GM21723 (cell line): ENCODE results near the gene COL15A1.

Source experiments
- ATAC-seq: cut with Tn5 transposase; IDR thresholded peaks from one replicate; pipeline ENCODE4 v1.9.1; 2021; ENCODE audit warnings: mild to moderate bottlenecking, moderate library complexity; ENCODE audit not compliant: unreplicated experiment

COL15A1 gene

DNA sequence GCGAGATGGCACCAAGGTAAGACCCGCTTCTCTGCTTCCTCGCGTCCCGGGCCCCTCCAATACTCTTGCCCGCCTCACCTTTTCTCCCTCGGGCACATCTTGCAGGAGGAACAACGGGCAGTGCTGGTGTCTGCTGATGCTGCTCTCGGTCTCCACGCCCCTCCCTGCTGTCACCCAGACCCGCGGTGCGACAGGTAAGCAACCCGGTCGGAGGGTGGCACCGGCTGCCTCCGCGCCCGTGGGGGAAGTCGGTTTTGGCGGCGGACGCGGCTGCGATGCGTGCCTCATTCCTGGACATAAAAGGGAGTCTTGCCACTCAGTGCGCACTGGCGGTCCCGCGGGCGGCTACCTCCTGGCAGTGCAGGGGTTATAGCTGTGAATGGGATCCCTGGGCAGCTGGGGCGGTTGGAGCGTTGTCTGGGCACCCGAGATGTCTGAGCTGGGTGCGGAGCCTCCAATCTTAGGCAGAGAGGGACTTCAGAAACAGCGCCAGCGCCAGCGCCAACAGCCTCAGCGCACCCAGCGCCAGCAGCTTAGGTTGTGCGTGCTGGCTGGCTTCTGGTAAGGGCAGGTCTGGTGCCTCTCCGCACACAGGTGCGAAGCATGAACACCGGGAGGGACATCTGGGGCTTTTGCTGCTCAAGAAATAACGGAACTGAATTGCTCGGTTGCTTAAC is 488 bp downstream of the COL15A1 start:
- ATAC-seq: no peak

DNA sequence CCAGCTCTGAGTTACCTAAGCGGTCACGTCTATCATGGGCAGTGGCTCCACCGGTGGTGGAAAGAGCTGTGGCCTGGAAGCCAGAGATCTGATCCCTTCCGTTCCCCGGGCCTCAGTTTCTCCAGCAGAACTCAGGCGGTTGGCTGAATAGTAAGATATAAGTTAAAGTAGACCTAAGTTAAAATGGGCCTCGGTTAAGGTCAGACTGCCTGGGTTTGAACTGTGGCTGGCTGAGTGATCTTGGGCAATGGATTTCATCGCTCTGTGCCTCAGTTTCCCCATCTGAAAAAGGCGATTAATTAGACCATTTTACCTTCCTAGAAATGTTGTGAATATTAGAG is 997 bp downstream of the COL15A1 start:
- ATAC-seq: no peak

DNA sequence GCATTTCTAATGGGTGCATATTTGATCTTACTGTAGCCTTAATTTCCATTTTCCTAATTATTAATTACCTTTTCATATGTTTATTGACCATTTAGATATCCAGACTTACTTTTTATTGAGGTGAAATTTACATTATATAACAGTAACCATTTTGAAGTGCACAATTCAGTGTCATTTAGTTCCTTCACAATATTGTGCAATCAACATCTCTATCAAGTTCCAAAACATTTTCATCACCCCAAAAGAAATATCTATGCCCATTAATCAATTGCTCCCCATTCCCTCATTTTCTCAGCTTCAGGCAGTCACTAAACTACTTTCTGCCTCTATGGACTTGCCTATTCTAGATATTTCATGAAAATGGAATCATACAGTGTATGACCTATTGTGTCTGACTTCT is 5.9 kb downstream of the COL15A1 start:
- ATAC-seq: no peak

DNA sequence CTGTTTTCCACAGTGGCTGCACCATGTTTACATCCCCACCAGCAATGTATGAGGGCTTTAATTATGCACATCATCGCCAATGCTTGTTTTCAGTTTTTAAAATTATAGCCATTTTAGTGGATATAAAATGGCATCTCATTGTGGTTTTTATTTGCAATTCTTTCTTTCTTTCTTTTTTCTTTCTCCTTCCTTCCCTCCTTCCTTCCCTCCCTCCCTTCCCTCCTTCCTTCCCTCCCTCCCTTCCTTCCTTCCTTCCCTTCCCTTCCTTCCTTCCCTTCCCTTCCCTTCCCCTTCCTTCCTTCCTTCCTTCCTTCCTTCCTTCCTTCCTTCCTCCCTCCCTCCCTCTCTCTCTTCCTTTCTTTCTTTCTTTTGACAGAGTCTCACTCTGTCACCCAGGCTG is 6.6 kb downstream of the COL15A1 start:
- ATAC-seq: no peak

DNA sequence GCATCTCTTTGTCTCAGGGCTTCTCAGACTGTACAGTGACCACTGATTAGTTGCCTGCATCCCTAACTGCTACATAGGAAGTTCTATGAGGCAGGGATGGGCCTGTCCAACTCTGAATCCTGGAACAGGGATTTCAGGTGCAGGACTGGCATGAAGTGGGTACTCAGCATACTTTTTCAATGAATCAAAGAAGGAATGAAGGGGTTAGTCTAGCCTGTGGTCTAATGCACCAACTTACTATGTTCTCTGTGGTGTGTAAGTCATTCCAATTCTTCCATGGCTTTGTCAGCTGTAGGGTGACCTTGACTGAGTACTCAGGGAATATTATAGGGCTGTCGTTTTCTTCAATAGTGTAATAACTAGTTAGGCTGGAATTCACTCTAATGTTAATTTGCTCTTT is 8.3 kb downstream of the COL15A1 start:
- no peak for ATAC-seq

DNA sequence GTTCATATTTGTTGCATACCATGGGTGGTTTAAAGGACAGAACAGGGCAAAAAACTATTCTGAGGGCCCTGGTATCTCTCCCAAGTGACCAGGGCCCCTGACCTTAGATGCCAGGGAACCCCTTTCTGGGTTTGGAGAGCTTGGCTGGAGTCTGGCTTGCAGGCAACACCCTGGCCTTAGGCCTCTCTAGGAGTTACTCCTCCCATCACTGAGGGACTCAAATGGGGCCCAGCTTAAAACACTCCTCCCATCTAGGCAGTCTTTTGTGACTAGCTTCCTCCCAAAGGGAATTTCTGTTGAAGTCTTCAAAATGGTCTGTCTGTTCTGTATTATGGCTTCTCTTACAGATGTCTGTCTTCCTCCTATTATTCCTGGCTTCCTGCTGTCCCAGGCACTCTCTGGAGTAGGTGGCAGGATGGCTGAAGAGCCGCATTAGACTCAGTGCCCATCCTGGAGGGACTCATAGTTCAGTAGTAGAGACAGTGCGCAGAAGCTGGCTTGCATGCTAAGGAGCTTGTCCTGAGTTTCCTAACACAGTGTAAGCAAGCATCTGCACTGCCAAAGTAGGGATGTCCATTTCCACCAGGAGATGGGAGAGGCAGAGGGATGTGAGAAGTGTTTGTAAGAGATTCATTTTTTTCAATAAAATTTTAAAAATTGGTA is 10.0 kb downstream of the COL15A1 start:
- ATAC-seq: no peak

DNA sequence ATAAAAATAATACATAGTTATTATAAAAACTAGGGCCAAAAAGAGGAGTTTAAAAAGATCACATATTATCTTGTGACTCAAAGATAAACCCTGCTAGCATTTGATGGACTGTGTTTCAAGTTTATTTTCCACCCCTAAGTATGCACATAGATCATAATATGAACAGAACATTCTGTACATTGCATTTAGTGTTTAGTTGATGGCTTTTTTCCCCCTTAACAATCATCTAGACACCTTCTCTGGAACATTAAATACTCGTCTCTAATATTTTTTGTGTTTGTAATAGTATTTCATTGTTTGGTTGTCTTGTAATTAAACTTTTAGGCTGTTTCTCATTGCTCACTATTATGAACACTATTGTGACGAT is 10.5 kb downstream of the COL15A1 start:
- no peak for ATAC-seq

DNA sequence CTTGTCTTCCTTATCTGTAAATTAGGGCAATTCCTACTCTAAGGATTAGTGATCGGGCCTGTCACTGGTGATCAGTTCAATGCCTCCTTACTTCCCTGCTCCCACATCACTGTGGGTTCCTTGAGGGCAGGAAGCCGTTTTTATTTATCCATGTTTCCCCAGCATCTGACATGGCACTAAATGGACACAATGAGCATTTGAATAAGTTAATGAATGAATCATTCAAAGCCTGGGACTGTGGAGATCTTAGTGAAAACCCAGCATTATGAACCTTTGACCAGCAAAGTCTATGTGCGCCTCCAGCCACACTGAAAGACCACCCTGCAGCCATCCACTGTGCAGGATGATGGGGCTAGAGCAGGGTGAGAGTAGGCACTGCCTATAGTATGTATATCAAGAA is 11.6 kb downstream of the COL15A1 start:
- ATAC-seq: no peak

DNA sequence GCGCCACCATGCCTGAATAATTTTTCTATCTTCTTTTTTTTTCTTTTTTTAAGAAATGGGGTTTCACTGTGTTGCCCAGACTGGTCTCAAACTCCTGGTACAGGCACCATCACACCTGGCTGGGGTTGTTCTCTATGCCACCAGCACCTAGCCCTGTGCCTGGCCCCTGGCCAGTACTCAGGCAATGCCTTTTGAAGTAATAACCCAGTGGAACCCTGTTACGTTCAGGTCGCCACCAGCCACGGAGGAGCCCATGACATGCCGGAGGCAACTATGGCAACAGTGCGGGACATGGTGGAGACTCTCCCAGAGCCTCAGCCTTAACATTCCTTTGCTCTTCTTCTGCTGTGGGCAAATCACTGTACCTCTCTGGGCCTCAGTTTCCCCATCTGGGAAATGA is 14.1 kb downstream of the COL15A1 start:
- no peak for ATAC-seq

DNA sequence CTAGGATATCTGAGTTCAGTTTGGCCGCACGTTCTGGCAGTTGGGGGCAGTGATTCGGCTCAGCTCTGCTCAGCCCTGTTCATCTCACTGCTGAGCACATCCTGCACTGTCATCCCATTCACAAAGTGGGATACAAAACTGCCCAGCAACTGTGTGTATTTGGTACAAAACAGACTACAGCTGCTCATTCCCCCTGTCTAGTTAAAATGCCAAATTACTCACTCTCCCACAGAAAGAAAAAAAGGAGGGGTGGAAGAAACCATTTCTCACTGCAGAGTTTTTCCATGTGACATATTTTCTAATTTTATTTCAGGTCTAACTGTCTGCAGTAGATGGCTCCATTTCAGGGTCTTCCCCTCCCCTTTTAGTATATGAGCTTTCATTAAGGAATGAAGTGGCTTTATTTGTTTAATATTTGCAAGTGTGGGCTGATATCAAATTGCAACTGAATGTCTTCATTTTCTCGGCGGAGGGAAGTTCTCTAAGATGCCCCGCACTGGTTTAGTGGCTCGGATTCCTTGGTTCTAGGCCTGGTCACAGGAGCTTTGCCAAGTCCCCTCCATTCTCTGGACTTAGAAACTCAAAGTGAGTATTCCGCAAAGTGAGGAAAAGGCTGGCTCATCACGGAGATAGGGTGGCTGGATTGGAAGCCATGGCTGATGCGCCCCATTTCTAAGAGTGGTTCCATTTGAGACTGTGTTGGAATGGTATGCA is 14.7 kb downstream of the COL15A1 start:
- no peak for ATAC-seq

DNA sequence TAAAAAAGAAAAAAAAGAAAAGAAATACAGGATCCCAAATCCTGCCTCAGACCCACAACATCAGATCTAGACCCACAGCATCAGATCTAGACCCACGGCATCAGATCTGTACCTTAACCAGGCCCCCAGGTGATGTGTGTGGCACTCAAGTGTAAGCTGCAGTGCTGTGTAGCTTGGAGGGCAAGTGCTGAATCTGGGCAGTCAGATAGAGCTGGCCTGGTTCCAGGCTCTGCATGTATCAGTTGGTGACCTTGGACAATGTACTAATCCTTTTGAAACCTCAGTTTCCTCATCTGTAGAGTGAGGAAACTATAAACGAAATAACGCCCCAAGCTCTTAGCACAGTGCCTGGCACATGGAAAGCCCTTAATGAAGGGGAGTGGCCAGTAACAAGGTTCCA is 16.7 kb downstream of the COL15A1 start:
- no peak for ATAC-seq

DNA sequence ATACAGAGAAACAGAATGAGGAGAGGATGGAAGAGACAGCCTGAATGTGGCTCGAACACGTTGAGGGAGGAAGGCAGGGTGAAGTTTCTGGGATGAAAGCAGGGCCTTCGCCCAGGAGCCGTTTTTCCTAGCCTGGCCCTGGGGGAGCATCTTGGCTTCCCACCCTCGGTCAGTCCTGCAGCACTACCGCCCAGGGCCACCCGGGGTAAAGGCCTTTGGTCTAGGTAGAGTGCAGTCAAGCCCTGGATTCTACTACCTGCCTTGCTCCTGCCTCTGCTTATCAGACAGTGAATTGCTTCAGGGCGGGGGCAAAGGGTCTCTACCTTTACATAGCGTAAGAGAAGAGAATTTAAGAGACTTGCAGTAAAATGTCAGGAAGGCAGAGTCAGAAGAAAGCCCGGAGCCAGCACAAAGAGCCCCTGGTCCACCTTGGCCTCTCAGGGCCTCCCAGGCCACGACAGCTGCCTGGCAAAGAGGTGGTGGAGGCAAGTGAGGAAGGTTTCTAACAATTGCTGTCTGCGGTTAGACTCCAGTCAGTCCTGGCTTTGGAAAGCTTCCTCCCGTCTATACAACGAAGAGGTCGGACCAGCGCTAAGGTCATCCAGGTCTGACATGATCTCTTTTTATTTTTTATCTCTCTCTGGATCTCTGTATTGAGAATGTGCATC is 17.9 kb downstream of the COL15A1 start:
- no peak for ATAC-seq

DNA sequence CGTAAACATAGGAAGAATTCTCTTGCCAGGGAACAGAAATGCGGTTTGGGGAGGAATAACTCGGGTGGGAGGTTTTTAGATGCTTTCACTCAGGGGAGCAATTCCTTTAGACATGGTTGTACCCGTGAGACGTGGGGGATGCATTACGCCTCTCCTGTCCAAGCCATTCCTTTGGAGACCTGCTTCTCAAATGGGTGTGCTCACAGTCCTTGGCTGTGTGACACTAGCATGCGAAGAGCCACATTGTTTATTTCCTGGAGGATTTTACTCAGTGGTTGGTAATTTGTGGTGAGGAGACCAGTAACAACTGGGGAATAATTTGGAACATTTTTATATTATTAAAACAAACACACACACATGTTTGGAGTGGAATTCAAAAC is 18.5 kb downstream of the COL15A1 start:
- no peak for ATAC-seq

DNA sequence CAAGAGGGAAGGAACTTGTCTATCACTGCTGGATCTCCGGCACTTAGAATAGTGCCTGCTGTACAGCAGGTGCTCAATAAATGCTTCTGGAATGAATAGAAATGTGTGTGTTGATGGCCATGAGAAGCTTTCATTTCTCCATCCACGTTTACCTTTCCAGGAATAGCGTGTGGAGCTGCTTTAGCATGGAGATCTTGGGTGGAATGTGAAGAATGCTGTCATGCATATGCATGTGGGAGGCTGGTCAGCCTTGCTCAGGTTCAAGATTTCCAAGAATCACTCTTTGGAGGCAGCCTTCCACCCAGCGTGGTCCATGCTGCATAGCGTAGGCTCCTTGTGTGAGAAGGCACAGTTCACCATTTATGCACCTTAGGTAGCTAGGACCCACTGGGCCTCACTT is 19.2 kb downstream of the COL15A1 start:
- ATAC-seq: no peak

DNA sequence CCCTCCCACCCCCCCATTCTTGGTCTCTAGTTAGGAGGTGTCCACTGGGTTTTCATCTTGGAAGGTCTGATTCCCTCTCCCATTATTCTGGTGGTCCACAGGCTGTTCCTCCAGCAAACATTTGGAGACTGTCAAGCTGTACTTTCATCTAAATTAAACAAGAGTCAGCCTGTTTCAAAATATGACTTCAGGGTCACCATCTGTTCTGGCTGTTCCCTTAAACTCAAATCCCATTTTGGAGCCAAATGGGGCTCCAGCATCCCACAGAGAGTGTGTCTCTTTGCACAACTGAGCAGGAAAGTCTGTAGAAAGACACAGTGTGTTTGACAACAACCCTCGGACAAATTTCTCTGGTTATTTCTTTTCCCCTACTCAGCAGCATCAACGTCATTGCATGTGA is 20.5 kb downstream of the COL15A1 start:
- ATAC-seq: no peak

DNA sequence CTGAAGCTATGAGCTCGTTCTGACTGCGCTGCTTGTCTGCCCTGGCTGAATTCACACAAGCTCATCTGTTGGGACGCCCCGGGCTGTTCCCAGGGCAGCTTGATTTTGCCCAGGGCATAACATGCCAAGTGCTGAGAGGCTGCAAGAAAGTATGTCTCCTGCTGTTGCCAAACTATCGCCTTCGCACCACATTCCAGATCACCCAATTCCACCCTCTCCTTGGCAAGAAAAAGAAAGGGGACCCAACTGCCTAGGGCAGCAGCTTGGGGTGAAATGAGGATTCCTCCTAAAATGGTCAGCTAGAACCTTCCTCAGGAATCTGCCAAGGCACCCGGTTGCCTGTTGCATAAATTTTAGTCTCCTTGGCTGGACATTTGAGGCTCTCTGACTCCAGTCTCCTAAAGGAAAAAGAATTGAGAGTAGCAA is 21.2 kb downstream of the COL15A1 start:
- no peak for ATAC-seq

DNA sequence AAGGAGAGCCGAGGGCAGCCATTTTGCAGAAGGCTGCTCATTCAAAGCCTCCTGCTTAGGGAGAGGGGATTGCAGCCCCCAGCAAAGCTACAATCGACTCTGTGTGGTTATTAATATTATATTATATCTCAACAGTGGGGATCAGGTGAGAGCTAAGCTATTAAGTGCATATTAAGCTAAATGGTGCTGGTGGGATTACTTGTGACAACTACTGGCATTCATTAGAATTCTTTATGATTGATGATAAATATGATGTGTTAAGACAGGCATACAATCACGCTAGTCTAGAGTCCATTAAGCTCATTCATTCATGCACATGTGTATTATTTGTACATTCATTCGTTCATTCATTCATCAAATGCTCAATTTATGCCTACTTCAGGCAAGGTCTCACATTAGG is 23.0 kb downstream of the COL15A1 start:
- ATAC-seq: no peak

DNA sequence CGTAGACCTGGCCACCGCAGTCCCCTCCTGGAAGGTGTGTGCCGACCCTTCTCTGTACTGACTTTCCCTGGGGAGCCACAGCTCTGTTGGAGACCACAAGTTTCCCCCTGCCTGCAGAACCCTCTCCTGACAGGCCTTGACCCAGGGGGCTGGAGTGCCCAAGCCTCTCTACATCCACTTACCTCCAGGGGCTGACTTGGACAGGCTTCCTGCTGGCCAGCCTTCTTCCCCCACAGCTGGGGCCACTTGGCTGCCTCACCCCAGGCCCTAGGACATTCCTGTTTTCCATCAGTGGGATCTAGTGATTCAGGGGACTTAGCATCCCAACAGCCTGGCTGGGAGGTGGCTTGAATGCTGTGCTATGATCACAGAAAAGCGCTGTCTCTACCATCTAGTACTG is 23.6 kb downstream of the COL15A1 start:
- ATAC-seq: no peak

DNA sequence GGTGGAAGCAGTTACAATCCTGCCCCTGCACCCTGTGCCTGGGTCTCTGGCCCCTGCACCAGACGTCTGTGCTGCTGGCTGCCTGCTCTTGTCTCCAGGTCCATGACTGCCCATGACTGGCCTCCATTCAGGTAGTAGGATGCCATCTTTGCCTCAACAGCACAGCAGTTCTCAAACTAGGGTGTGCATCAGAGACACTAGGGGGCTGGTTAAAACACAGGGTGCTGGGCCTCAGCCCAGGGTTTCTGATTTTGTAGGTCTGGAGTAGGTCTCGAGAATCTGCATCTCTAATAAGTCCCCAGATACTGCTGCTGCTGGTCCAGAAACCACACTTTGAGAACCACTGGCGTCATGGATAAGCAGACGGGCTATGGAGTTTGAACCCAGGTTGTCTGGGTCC is 24.0 kb downstream of the COL15A1 start:
- ATAC-seq: no peak

DNA sequence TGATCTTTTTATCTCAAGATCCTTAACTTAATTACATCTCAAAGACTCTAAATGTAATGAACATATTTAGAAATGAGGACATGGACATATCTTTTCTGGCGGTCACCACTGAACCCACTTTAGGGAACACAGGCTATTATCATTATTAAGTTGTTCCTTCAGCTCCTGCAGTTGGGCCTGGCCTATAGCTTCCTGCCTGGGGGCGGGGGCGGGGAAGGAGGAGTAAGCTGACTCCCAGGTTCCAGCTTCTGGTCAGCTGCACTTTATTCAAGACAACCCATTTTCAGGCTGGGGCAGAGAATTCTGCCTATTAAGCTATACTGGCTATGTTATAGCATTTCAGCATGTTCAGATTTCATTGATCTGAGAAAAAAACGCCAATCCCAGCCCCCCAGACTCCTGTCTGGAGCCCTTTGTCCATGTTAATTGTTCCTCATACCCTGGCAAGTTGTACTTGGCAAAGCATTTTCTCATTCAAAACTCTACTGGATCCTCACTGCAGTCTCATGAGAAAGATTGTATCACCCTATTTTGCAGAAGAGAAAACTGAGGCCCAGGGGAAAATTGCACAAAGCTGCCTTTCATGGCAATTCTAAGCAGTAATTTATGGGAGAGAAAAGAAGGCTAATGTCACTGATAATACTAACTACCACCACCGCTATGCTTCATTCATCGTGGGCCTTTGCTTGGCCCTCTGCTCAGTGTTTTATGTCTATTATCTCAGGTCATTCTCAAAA is 25.1 kb downstream of the COL15A1 start:
- ATAC-seq: no peak

DNA sequence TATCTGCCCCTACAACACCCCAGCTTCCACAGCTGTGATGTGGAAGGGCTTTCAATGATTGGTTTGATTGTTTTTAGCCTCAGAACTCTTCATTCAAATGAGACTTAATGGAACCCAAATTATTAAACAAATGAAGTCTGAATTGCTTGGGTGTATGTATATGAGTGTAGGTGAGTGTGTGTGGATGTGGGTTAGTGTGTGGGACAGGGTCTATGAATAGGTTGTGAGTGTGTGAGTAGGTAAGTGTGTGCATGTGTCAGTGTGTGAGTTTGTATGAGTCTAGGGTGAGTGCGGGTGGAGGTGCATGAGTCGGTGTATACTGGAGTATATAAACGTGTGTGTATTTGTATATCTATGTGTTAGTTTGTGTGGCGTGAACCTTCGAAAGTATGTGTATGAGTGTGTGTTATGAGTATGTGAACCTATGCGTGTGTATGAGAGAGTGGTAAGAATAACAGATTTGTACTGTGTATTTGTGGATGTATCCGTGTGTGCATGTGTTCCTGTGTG is 26.9 kb downstream of the COL15A1 start:
- ATAC-seq: no peak
